Islet of Langerhans (tissue), 1 donor: ENCODE measurements around the gene VWA5B2.

Experiments
- FAIRE-seq: peaks from one replicate; lab custom pipeline; 2011; peaks lifted over from hg19 to GRCh38; lab: Jason Lieb, UNC

Gene VWA5B2

GRCh38 chr3:184282941-184283340 is 53.6 kb downstream of the VWA5B2 start:
- no peak for FAIRE-seq

- no peak for FAIRE-seq
Observed at GRCh38 chr3:184283681-184284080, 54.3 kb downstream of the VWA5B2 start.

GRCh38 chr3:184284696-184285095 is 55.3 kb downstream of the VWA5B2 start:
- FAIRE-seq, result peak; percentile 5

- FAIRE-seq, result no peak
Observed at GRCh38 chr3:184289426-184289938, 60.1 kb downstream of the VWA5B2 start.

- no peak for FAIRE-seq
Observed at GRCh38 chr3:184290331-184290730, 60.9 kb downstream of the VWA5B2 start.

DNA sequence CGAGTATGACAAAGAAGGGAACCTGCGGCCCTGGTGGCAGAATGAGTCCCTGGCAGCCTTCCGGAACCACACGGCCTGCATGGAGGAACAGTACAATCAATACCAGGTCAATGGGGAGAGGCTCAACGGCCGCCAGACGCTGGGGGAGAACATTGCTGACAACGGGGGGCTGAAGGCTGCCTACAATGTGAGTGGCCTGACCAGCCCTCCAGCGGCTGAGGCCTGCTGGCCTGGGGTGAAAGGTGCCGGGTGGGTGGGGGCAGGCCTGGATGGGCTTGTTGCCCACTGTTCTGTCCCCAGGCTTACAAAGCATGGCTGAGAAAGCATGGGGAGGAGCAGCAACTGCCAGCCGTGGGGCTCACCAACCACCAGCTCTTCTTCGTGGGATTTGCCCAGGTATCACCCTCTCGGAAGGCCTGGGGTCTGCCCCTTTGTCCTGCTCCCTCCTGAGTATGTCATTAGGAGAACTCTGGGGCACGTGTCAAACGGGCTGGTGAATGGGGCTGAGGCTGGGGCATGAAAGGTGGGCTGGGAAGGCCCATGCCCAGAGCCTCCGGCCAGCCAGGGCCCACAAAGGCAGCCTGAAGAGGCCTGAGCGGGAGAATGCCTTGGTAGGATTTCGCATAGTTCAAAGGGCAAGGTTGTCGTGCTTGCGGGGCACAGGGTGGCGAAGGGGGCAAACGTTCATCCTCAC is 61.8 kb downstream of the VWA5B2 start:
- FAIRE-seq, result no peak
